ENCODE measurements around the gene APOL4.

DNA sequence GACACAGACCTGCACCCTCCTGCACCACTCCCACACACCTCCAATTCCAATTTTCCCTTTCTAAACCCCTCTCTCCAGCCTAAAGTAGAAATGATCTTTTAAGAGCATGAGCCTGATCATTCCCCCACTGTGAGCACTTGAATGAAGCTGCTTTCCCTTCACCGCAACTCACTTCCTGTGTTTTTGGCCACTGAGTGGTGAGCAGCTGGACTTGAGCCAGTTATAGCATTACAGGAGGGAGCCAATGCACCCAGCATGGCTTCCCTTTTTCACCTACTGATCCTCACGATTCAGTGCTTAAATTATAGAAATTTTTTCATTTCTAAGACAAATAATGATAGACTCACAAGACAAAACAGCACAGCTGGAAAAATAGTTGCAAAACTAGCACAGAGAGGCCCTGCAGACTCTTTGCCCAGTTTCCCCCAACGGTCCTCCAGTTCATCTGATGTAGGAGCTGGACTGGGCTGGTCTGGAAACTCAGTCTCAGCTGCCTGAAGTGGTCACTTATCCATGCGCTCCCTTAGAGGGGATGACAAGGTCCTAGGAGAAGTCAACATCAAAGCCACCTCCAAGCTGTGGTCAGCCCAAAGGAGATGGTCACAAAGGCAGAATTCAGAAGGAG, 9.7 kb upstream of the APOL4 start:
- TF ChIP-seq GATA2 (IDR thresholded peaks at IDR 0.05; ENCODE audit: low read depth, low read length) = no peak
- no peak for TF ChIP-seq GATA3 (IDR thresholded peaks at IDR 0.05; ENCODE audit: low read depth, low read length)

Measured in SH-SY5Y (cell line).